ENCODE data around the gene MYLIP.

DNA sequence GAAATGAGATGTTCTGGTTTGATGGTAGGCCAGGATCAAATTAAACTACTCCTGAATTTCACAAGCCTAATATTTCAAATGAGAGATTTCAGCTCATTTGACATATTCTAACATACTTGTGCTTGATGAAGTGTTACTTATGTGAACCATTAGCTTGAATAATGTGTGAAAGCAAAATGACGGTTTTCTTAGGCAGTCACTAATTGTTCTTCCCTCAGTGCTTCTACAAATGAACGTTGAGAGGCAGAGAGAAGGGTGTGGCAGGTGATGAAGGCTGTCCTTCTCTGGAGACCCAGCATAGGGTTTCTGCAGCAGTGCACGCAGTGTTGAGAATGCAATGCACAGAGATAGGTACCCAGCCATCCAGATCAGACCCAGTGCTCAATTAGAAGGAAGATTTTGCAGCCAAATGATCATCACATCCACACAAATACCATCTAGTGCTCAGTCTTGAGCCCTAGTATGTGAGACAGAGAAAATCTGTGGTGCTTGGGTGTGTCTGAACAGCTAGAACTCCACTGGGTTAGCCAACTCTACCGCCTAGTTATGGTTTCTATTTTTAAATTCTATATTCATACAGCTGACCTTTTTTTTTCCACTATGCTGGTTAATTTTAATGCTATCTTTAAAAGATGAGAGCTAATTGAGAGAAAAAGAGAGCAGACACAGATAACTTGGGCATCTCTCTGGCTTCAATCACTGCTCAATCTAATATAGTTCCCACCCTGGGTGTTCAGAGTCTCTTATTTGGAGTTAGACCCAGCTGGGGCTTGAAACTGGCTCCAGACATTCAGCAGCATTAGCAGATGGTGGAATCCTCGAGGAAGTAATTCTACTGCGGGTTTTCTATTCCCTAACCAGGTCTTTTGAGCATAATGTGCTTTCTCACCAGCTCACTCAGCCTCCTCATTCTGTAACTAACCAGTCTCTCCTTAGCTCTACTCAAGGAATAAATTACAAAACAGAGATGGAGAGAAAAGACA is 4.4 kb upstream of the MYLIP start:
- TF ChIP-seq, protein P1, sequence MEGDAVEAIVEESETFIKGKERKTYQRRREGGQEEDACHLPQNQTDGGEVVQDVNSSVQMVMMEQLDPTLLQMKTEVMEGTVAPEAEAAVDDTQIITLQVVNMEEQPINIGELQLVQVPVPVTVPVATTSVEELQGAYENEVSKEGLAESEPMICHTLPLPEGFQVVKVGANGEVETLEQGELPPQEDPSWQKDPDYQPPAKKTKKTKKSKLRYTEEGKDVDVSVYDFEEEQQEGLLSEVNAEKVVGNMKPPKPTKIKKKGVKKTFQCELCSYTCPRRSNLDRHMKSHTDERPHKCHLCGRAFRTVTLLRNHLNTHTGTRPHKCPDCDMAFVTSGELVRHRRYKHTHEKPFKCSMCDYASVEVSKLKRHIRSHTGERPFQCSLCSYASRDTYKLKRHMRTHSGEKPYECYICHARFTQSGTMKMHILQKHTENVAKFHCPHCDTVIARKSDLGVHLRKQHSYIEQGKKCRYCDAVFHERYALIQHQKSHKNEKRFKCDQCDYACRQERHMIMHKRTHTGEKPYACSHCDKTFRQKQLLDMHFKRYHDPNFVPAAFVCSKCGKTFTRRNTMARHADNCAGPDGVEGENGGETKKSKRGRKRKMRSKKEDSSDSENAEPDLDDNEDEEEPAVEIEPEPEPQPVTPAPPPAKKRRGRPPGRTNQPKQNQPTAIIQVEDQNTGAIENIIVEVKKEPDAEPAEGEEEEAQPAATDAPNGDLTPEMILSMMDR (conservative IDR thresholded peaks at IDR 0.05; ENCODE audit: low read length): no peak
- TF ChIP-seq EZH2phosphoT487 (IDR thresholded peaks at IDR 0.05; ENCODE audit: borderline replicate concordance): no peak

All from Loucy (cell line).